Gastroesophageal sphincter (tissue), 3 donors: Measurements from ENCODE around the gene LPCAT1.

Experiments used
- POLR2A ChIP-seq, 2 donors: fragments of 450-650 bp; IDR thresholded peaks; one replicate each; pipeline ENCODE4 v1.6.1; 2017; ENCODE audit warnings: antibody characterized with exemption in 2 of 2, mild to moderate bottlenecking in 2 of 2, moderate library complexity in 1 of 2
- TF ChIP-seq, protein P1 (sequence below), 4 experiments: fragments of 200-600 bp in 2 of 4; fragments of 450-650 bp in 2 of 4; sonication (generic) in 1 of 4; IDR thresholded peaks; one replicate each; pipeline ENCODE4 v1.5.1; 2017 to 2019; ENCODE audit warnings: antibody characterized with exemption in 4 of 4, mild to moderate bottlenecking in 2 of 4, moderate library complexity in 2 of 4

DNA sequence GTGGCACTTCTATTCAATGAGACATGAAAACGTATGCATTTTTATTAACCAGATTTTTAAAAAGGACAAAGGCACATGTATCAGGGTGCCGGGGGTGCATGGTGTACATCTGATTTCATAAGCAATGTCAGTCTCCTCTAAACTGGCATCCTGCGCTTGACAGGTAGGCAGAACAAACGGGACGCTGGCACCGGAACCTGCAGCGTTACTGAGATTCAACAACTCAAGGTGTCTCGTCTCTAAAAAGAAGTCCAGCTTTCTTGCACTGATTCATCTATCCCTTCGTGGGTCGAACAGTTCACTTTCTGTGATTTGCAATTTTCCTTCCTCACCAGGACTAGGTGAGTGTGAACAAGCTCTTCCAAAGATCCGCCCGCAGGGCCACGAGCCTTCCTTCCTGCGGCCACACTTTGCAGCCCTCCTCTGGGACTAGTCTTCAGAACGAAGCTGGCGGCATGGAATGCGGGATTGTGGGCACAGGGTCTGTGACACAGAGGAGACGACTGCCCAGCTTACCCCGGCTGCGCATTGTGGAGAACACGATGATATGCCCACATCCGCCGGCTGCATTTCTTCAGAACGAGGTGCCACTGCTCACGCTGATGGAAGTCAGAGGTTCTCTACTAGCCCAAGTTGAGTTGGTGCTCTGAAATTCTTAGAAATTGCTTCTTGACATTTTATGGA, 85.7 kb downstream of the LPCAT1 start:
- TF ChIP-seq, protein P1, sequence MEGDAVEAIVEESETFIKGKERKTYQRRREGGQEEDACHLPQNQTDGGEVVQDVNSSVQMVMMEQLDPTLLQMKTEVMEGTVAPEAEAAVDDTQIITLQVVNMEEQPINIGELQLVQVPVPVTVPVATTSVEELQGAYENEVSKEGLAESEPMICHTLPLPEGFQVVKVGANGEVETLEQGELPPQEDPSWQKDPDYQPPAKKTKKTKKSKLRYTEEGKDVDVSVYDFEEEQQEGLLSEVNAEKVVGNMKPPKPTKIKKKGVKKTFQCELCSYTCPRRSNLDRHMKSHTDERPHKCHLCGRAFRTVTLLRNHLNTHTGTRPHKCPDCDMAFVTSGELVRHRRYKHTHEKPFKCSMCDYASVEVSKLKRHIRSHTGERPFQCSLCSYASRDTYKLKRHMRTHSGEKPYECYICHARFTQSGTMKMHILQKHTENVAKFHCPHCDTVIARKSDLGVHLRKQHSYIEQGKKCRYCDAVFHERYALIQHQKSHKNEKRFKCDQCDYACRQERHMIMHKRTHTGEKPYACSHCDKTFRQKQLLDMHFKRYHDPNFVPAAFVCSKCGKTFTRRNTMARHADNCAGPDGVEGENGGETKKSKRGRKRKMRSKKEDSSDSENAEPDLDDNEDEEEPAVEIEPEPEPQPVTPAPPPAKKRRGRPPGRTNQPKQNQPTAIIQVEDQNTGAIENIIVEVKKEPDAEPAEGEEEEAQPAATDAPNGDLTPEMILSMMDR (IDR thresholded peaks at IDR 0.05), result no peak
- no peak for TF ChIP-seq POLR2A (IDR thresholded peaks at IDR 0.05)
